K562 (cell line): ENCODE measurements around the gene USH1G. TPM values are rescaled to one million over a fixed set of nuclear protein-coding genes. Genes with fewer than 3 reads are reported as not detected.

Experiments used
- ATAC-seq: fragments of 200-7000 bp; cut with Tn5 transposase; 3 replicates; pipeline ENCODE4 v1.9.1; 2020; ENCODE audit warnings: moderate library complexity
- BruUV-seq: library from RNA; stranded (reverse); fragments of 400-500 nt; replicated peaks from 2 replicates; lab custom pipeline; 2021; lab: Mats Ljungman, UMichigan
- CTCF ChIA-PET: fragments of 300-600 bp; formaldehyde crosslinking; extraction: SDS; loops from one replicate; lab custom pipeline; 2021; ENCODE audit warnings: low intra/inter-chr PET ratio; lab: Yijun Ruan, JAX
- POLR2A ChIA-PET: fragments of 300-600, 350-650 bp; sonication (Branson Sonifier 250); formaldehyde crosslinking; extraction: SDS; loops from one replicate; lab custom pipeline; 2021; ENCODE audit warnings: antibody characterized with exemption, inconsistent platforms; lab: Yijun Ruan, JAX
- DNase-seq, 4 experiments: peaks; one replicate each; pipeline versions ENCODE4 v3.0.0 to v3.0.0-alpha.2; 2011 to 2018; ENCODE audit warnings: low spot score in 3 of 4, mixed read lengths in 3 of 4; ENCODE audit errors: extremely low read depth in 1 of 4
- FAIRE-seq: peaks from 2 replicates; lab custom pipeline; 2011; peaks lifted over from hg19 to GRCh38; lab: Jason Lieb, UNC
- H2AFZ ChIP-seq: 2 replicates; pipeline ENCODE4 v1.6.0; 2011; ENCODE audit warnings: low read depth, low read length, control low read depth, inconsistent platforms
- H3K27ac ChIP-seq: fragments of 200-600 bp; 3 replicates; pipeline ENCODE4 v1.8.0; 2011; ENCODE audit warnings: low read depth, mild to moderate bottlenecking, control low read depth, inconsistent platforms, low read length, moderate library complexity, mixed read lengths; ENCODE audit errors: extremely low read depth
- H3K27me3 ChIP-seq, 2 experiments: fragments of 300-600 bp in 1 of 2; 2 replicates in 1 of 2; 3 replicates in 1 of 2; pipeline versions ENCODE4 v1.6.0 to v1.8.0; 2011; ENCODE audit warnings: inconsistent platforms in 2 of 2, low read length in 2 of 2, mild to moderate bottlenecking in 1 of 2, mixed read lengths in 1 of 2, moderate library complexity in 1 of 2; ENCODE audit not compliant: control insufficient read depth in 2 of 2, insufficient read depth in 2 of 2
- H3K36me3 ChIP-seq: fragments of 300-600 bp; 3 replicates; pipeline ENCODE4 v1.8.0; 2011; ENCODE audit warnings: mild to moderate bottlenecking, low read length, inconsistent platforms; ENCODE audit not compliant: control insufficient read depth, insufficient read depth
- H3K4me1 ChIP-seq, 2 experiments: fragments of 200-600 bp in 1 of 2; replicated peaks in 1 of 2; 2 replicates in 1 of 2; 3 replicates in 1 of 2; pipeline versions ENCODE4 v1.5.1 to v1.8.0; 2011; ENCODE audit warnings: inconsistent platforms in 2 of 2, low read length in 2 of 2, mild to moderate bottlenecking in 1 of 2, mixed read lengths in 1 of 2, moderate library complexity in 1 of 2; ENCODE audit not compliant: control insufficient read depth in 2 of 2, insufficient read depth in 2 of 2
- H3K4me2 ChIP-seq: 2 replicates; pipeline ENCODE4 v1.6.1; 2011; ENCODE audit warnings: low read length, control low read depth, inconsistent platforms, mixed read lengths; ENCODE audit not compliant: insufficient read depth
- H3K4me3 ChIP-seq: fragments of 200-600 bp; sonication (generic), shearing (Covaris generic); 2 replicates; pipeline ENCODE4 v1.5.1; 2016; ENCODE audit warnings: control low read depth, inconsistent platforms
- H3K79me2 ChIP-seq: fragments of 200-600 bp; 3 replicates; pipeline ENCODE4 v1.8.0; 2011; ENCODE audit warnings: low read length, inconsistent platforms; ENCODE audit not compliant: control insufficient read depth, insufficient read depth
- H3K9ac ChIP-seq, 2 experiments: 2 replicates each; pipeline versions ENCODE4 v1.6.0 to v1.6.1; 2011; ENCODE audit warnings: low read depth in 2 of 2, low read length in 2 of 2, control low read depth in 1 of 2, inconsistent platforms in 1 of 2, mild to moderate bottlenecking in 1 of 2, mixed read lengths in 1 of 2; ENCODE audit not compliant: insufficient read depth in 1 of 2
- H3K9me1 ChIP-seq: one replicate; pipeline ENCODE4 v1.6.0; 2011; ENCODE audit warnings: inconsistent platforms, mild to moderate bottlenecking, low read length, moderate library complexity; ENCODE audit not compliant: control insufficient read depth, insufficient read depth
- H3K9me3 ChIP-seq: replicated peaks from 2 replicates; pipeline ENCODE4 v1.5.1; 2011; ENCODE audit warnings: low read depth, low read length, inconsistent platforms; ENCODE audit not compliant: control insufficient read depth, insufficient read depth
- H4K20me1 ChIP-seq: replicated peaks from 2 replicates; pipeline ENCODE4 v1.6.1; 2011; ENCODE audit warnings: low read length, inconsistent platforms, mixed read lengths; ENCODE audit not compliant: control insufficient read depth, insufficient read depth
- CBX5 ChIP-seq: IDR thresholded peaks from 2 replicates; pipeline ENCODE4 v1.6.1; 2014; ENCODE audit warnings: low read depth, borderline replicate concordance
- DACH1 ChIP-seq: fragments of 450-650 bp; IDR thresholded peaks from 2 replicates; pipeline ENCODE4 v1.6.1; 2018; ENCODE audit not compliant: partially characterized antibody
- E2F8 ChIP-seq: fragments of 450-650 bp; IDR thresholded peaks from 2 replicates; pipeline ENCODE4 v1.7.1; 2018; ENCODE audit warnings: mild to moderate bottlenecking, low read depth; ENCODE audit not compliant: partially characterized antibody
- NR3C1 ChIP-seq: sonication (generic); formaldehyde crosslinking; IDR thresholded peaks from 2 replicates; pipeline ENCODE4 v1.8.1; 2022; ENCODE audit warnings: missing genetic modification reagents
- RNF219 ChIP-seq: fragments of 250-450 bp; sonication (Bioruptor Pico); IDR thresholded peaks from 2 replicates; pipeline ENCODE4 v1.5.0; 2022; ENCODE audit warnings: mild to moderate bottlenecking
- XRCC5 ChIP-seq: fragments of 200-400 bp; formaldehyde crosslinking; IDR thresholded peaks from 2 replicates; pipeline ENCODE4 v1.6.1; 2017; ENCODE audit warnings: low read depth, mild to moderate bottlenecking, low read length
- ZBTB49 ChIP-seq: sonication (generic); formaldehyde crosslinking; IDR thresholded peaks from 2 replicates; pipeline ENCODE4 v1.8.0; 2022; ENCODE audit warnings: missing genetic modification reagents, mild to moderate bottlenecking, borderline replicate concordance
- ZKSCAN1 ChIP-seq: fragments of 150-350 bp; IDR thresholded peaks from 2 replicates; pipeline ENCODE4 v1.6.1; 2016; ENCODE audit warnings: low read depth, low read length
- ZNF347 ChIP-seq: fragments of 450-650 bp; formaldehyde crosslinking; IDR thresholded peaks from 2 replicates; pipeline ENCODE4 v1.4.0; 2020; ENCODE audit warnings: low read depth, mild to moderate bottlenecking, moderate library complexity
- WGBS: fragments of 100-300 bp; shearing (Covaris generic); methylation state at CpG from one replicate; pipeline ENCODE4 v1.1.6; 2016; ENCODE audit warnings: low coverage, mixed read lengths; ENCODE audit not compliant: insufficient coverage; ENCODE audit errors: missing lambda C conversion rate; 5-methylcytosine and 5-hydroxymethylcytosine counted together
- in situ Hi-C: fragments of 300-500 bp; cut with MboI; formaldehyde crosslinking; loops from 4 replicates; pipeline ENCODE4 v1.15.0; 2018; ENCODE audit warnings: inconsistent platforms, mixed read lengths
- intact Hi-C: fragments of 100-400 bp; cut with micrococcal nuclease; formaldehyde crosslinking; loops from 2 replicates; pipeline ENCODE4 v1.14.2; 2022
- polyA plus RNA-seq, 8 experiments: library from polyadenylated mRNA; depleted of rRNA in 4 of 8; stranded (reverse) in 5 of 8; unstranded in 3 of 8; fragments of >200 nt; fragmentation: Nextera tagmentation in 2 of 8; fragmentation: Illumina TruSeq in 1 of 8; extraction: Ambion mirVana in 2 of 8; extraction: Trizol in 1 of 8; gene quantifications; 2 replicates each; pipeline versions ENCODE4 v1.2.1 to v1.2.3, GENCODE V29; 2011 to 2014; ENCODE audit warnings: inconsistent platforms in 1 of 8, missing spikeins in 1 of 8
- total RNA-seq, 7 experiments: library from RNA; depleted of rRNA in 6 of 7; stranded (reverse); fragments of >200 nt in 6 of 7; fragmentation: Illumina TruSeq in 2 of 7; extraction: Trizol in 2 of 7; gene quantifications; 2 replicates each; pipeline versions ENCODE4 v1.2.1 to v1.2.3, GENCODE V29; 2011 to 2021; ENCODE audit warnings: low replicate concordance in 1 of 7

USH1G gene
- total and polyA plus RNA-seq, 9 of the 15 experiments (the other 6 are each of a cell fraction or from before 2014, with no cell fraction given) = 0.22 to 1.00 (median 0.64) TPM; not detected in 2

- intact Hi-C loops (loop anchor here (5.0 kb wide), 1 partner anchor 148 kb away; no protein-coding TSS in a partner anchor), in situ Hi-C loops (loop anchor here (5.0 kb wide), 1 partner anchor 148 kb away; no protein-coding TSS in a partner anchor)
- POLR2A ChIA-PET = interaction anchor here (0.5 to 2.9 kb wide), 9 partner anchors 8 to 217 kb away, joined by 3 to 9 read pairs (median 4); partner anchors contain the start of genes HID1 and MRPL58
Observed at GRCh38 chr17:74964246-74964761, 41.2 kb upstream of the USH1G start.

More at GRCh38 chr17:74964246-74964761, 41.2 kb upstream of the USH1G start:
- no peak overlapping the region for H3K4me2 ChIP-seq
- H3K9me1 ChIP-seq = no peaks in the 10 kb centered on the region
- H3K9me3 ChIP-seq = no peaks in the 10 kb centered on the region
- CTCF ChIA-PET = interaction anchor here (0.9 kb wide), 1 partner anchor 237 kb away, joined by 4 read pairs; no protein-coding TSS in a partner anchor
- H3K27me3 ChIP-seq = no peaks in the 10 kb centered on the region
- H3K4me3 ChIP-seq = no peak overlapping the region
- no peak for TF ChIP-seq DACH1
- TF ChIP-seq E2F8 = no peak
- no peak for TF ChIP-seq RNF219
- TF ChIP-seq ZKSCAN1 = no peak
- no peak for TF ChIP-seq XRCC5
- no peak for TF ChIP-seq ZBTB49 (CRISPR knock-in tag)
- TF ChIP-seq NR3C1 (CRISPR knock-in tag) = no peak
- no peak for TF ChIP-seq ZNF347
- no peak for TF ChIP-seq CBX5
- H3K36me3 ChIP-seq = no peaks in the 10 kb centered on the region
- no peak for ATAC-seq
- no TSS peak for BruUV-seq
- peaks cover 10 to 38% of the 10 kb centered on the region in 2 experiments; a peak in 4 of 5 replicates for H3K4me1 ChIP-seq
- H3K27ac ChIP-seq = no peak overlapping the region
- no peaks in the 10 kb centered on the region for H3K79me2 ChIP-seq
- 0 out of 4 replicates have a peak overlapping the region, but pooled peaks of 1 of the 2 experiments have one; percentile 50 for H3K9ac ChIP-seq
- DNase-seq = no peak
- H4K20me1 ChIP-seq = no peaks in the 10 kb centered on the region
- no peak overlapping the region for H2AFZ ChIP-seq
- no peak for FAIRE-seq
- 55% methylated on average over 8 of the region's 12 CpGs for WGBS
